Lower leg skin (tissue), 3 donors: ENCODE measurements around the gene ITGA6.

Source experiments
- POLR2A ChIP-seq, 2 donors: fragments of 450-650 bp; IDR thresholded peaks; one replicate each; pipeline ENCODE4 v1.6.1; 2016 to 2017; ENCODE audit warnings: antibody characterized with exemption in 2 of 2, mild to moderate bottlenecking in 1 of 2, moderate library complexity in 1 of 2
- TF ChIP-seq, protein P1 (sequence below), 3 donors: fragments of 450-650 bp; IDR thresholded peaks; one replicate each; pipeline ENCODE4 v1.5.1; 2016; ENCODE audit warnings: antibody characterized with exemption in 3 of 3, mild to moderate bottlenecking in 3 of 3, moderate library complexity in 2 of 3

DNA sequence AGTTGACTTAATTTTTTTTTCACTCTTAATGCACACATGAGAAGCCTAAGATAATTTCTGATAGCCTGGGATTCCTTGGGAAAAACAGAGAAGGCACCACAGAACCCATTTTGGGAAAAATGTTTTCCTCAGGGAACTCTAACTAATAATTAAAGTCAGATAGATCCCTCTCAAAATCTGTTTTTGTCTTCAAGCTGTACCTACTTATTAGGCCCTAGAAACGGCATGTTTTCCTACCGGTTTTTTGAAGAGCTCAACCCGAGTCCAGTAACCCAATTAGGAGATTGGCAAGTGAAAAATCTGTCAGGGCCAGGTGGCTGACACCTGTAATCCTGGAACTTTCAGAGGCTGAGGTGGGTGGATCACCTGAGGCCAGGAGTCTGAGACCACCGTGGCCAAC lies 112.4 kb downstream of the ITGA6 start:
- TF ChIP-seq, protein P1, sequence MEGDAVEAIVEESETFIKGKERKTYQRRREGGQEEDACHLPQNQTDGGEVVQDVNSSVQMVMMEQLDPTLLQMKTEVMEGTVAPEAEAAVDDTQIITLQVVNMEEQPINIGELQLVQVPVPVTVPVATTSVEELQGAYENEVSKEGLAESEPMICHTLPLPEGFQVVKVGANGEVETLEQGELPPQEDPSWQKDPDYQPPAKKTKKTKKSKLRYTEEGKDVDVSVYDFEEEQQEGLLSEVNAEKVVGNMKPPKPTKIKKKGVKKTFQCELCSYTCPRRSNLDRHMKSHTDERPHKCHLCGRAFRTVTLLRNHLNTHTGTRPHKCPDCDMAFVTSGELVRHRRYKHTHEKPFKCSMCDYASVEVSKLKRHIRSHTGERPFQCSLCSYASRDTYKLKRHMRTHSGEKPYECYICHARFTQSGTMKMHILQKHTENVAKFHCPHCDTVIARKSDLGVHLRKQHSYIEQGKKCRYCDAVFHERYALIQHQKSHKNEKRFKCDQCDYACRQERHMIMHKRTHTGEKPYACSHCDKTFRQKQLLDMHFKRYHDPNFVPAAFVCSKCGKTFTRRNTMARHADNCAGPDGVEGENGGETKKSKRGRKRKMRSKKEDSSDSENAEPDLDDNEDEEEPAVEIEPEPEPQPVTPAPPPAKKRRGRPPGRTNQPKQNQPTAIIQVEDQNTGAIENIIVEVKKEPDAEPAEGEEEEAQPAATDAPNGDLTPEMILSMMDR (IDR thresholded peaks at IDR 0.05): no peak
- no peak for TF ChIP-seq POLR2A (IDR thresholded peaks at IDR 0.05)
